ENCODE results near the gene MBNL1. TPM values are rescaled to one million over a fixed set of nuclear protein-coding genes. Genes with fewer than 3 reads are reported as not detected.

MBNL1 gene
- total and polyA plus RNA-seq, 8 donors = 15.2 to 73.2 (median 40.2) TPM

DNA sequence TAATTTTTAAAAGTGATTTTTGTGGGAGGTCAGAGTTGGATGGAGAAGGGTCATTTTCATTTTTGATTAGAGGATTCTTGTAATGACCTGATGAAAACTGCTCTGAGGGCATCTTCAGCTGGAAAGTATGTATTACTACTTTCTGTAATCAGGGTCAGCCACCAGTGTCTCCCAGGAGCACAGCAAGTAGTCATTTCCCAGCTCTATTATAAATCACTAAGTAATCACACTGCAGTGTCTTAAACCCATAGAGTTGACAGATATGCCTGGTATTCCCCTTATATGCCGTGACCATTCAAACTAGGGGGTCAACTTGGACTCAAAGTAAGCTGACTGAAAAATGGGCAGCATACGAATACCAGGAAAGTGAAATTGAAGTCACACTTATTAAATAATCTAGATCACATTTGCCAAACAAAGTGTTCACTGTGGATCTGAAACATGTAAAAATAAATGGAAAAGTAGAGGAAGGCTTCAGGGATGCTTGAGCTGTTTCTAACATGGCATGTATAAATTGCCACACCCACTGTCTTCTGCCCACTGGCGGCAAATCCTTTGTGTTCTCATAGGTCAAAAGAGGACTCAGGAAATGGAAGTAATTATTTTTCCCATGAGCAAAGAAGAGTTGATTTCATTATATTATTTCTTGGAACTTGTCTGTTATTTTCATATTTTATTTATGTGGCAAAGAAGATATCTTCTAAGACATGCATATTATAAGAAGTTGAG is 105.7 kb downstream of the MBNL1 start:
- intact Hi-C loops (cut with DNase I) = no loop called here
- TF ChIP-seq CTCF (IDR thresholded peaks at IDR 0.05) = no peak
- Histone ChIP-seq H3K27me3 (no peaks in the 10 kb centered on the region), H3K9me3 (no peaks in the 10 kb centered on the region), H3K27ac (no peak overlapping the region), H3K36me3 (no peaks in the 10 kb centered on the region), H3K4me1 (peaks cover 0 to 16% (median under 1%) of the 10 kb centered on the region in 3 donors), H3K4me3 (no peak overlapping the region)
- WGBS, 2 donors = 71 to 72% methylated on average over 3 of the region's 3 CpGs
- no peak for FAIRE-seq
- peak in 1 of 4 donors; percentile 29 for ATAC-seq
- DNase-seq = no peak

GRCh38 chr3:152375546-152375945 is 106.8 kb downstream of the MBNL1 start:
- no peaks in the 10 kb centered on the region for H3K36me3 ChIP-seq
- FAIRE-seq (no peak), DNase-seq (no peak), ATAC-seq (no peak)
- H3K27ac ChIP-seq = no peak overlapping the region
- 90 to 94% methylated on average over 3 of the region's 3 CpGs for WGBS, 2 donors
- H3K4me1 ChIP-seq = peaks cover 6 to 23% (median 12%) of the 10 kb centered on the region in 3 donors
- H3K4me3 ChIP-seq = no peak overlapping the region
- intact Hi-C loops (cut with DNase I) = no loop called here
- H3K9me3 ChIP-seq = no peaks in the 10 kb centered on the region
- no peak for TF ChIP-seq CTCF (IDR thresholded peaks at IDR 0.05)
- no peaks in the 10 kb centered on the region for H3K27me3 ChIP-seq

DNA sequence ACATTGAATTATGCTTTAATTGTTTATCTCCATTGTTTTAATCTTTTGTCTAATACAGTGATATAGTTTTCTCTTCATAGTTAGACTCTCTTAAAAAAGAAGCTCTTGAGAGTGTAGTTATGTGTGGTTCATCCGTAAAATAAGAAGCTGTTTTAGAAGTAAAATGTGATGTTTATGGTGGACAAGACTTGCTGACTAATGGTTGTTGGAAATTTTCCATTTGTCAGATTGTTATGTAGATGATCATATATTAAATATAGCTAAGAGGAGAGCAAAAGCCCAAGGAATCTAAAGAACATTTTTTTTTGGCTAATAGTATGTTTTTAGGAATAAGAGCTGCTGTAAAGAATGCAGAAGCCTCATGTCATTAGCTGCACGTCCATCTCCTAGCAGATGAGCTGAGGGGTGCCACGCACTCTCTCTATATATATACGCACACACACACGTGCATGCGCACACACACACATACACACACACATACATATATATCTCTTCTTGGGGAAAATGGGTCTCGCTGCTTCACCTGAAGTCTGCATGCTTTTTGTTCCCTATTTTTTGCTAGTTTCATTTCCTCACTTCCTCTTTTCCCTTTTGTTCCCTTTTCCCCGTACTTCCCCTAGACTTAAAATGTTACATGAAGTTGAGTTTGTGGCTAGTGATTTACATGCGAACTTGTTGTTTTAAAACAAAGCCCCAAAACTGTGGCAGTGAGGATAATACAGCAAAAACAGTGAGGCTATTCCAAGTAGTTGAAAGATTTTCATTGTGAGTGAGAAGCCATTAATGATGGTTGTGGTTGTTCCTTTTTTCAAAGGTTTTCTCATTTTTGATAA is 107.8 kb downstream of the MBNL1 start:
- H3K27ac ChIP-seq = no peak overlapping the region
- intact Hi-C loops (cut with DNase I) = no loop called here
- no peak overlapping the region for H3K4me3 ChIP-seq
- DNase-seq (no peak), FAIRE-seq (no peak), ATAC-seq (peak in 2 of 4 donors; percentile 27 to 62)
- H3K36me3 ChIP-seq = no peaks in the 10 kb centered on the region
- TF ChIP-seq CTCF (IDR thresholded peaks at IDR 0.05) = no peak
- WGBS, 2 donors = 86 to 92% methylated on average over 9 of the region's 9 CpGs
- peaks cover 6 to 33% (median 22%) of the 10 kb centered on the region in 3 donors for H3K4me1 ChIP-seq
- no peaks in the 10 kb centered on the region for H3K9me3 ChIP-seq
- no peaks in the 10 kb centered on the region for H3K27me3 ChIP-seq

GRCh38 chr3:152377184-152377570 is 108.4 kb downstream of the MBNL1 start:
- TF ChIP-seq CTCF (IDR thresholded peaks at IDR 0.05) = no peak
- H3K4me3 ChIP-seq = no peak overlapping the region
- ATAC-seq (no peak), FAIRE-seq (no peak), DNase-seq (no peak)
- H3K36me3 ChIP-seq = no peaks in the 10 kb centered on the region
- H3K27me3 ChIP-seq = no peaks in the 10 kb centered on the region
- intact Hi-C loops (cut with DNase I) = no loop called here
- no peak overlapping the region for H3K27ac ChIP-seq
- no peaks in the 10 kb centered on the region for H3K9me3 ChIP-seq
- 89 to 94% methylated on average over 4 of the region's 4 CpGs for WGBS, 2 donors
- peaks cover 6 to 37% (median 27%) of the 10 kb centered on the region in 3 donors for H3K4me1 ChIP-seq
